Activated T-cell treated with anti-CD3 and anti-CD28 coated beads for 24 hours (primary cell): ENCODE measurements around the gene RNF41.
"Not testable (repeated sequence)": the region's sequence is repeated elsewhere in the genome, so short reads cannot be mapped to it uniquely, and the experiment has no call there.

ENCODE experiments used
- DNase-seq: peaks from one replicate; pipeline ENCODE4 v3.0.0-alpha.2; 2020; ENCODE audit warnings: low read depth

RNF41 gene

DNA sequence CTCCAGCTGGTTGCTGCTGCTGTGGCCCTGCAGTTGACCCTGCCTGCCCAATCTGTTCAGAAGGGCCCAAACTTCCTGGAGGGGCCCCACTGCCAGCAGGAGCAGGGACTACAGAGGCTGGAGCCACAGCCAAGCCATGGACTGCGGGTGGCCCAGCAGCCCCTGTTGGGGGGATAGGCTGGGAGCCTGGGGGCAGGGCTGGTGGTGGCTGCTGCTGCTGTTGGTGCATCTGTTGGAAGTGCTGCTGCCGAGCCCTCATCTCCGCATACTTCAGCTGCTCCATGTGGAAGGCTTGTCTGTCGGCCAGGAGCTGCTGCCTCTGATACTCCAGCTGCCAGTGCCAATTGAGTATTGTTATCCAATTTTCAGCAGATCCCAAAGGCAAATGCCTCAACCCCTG, 56.4 kb downstream of the RNF41 start:
- no peak for DNase-seq

DNA sequence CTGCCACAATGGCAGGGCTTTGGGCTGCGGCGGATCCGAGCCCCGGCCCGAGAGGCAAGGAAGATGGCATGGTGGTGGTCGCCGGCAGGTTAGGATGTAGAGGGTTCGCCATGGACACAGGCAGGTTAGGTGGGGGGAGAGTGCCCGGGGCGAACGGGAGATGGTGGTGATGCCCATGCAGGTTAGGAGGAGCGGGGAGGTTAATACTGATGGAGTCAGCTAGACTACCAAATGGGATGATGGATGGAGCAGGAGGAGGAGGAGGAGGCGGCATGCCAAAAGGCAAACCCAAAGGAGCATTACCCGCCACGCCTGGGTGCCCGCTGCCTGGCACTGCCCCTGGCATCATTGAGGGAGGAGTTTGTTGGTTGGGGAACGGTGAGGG, 57.4 kb downstream of the RNF41 start:
- DNase-seq, result no peak

DNA sequence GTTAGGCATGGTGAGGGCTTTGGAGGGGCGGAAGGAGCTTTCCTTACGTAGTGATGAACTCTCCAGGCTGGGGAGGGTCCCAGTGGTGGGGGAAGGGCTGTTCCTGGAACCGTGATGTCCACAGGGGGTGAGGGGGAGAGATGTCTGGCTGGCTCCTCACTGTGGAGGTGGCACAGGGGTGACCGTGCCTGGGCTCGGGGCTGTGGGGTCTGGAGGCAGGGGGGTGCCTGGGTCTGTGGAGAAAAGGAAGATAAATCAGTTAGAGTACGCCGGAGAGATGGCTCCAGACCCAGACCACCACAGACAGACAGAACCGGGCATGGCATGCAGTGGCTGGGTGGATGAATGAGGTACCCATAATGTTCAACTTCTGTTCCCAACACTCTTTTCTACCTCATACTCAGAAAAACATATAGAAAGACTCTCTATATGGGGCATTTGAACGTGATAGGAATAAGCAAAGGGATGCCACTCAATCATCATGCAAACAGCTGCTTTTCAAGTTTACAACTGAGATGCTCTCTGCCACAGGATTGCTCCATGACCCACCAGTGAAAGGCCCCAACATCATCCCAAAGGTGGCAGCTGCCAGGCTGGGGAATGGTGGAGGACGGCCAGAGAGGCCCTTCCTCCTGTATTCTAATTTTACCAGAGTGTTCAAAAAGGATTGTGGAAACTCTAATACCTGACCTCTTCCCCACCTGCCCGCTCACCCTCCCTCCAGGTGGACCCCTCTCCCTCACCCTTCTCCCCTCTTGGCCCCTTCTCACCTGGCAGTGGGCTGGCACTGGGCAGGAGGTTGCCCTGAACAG, 58.0 kb downstream of the RNF41 start:
- no peak for DNase-seq

DNA sequence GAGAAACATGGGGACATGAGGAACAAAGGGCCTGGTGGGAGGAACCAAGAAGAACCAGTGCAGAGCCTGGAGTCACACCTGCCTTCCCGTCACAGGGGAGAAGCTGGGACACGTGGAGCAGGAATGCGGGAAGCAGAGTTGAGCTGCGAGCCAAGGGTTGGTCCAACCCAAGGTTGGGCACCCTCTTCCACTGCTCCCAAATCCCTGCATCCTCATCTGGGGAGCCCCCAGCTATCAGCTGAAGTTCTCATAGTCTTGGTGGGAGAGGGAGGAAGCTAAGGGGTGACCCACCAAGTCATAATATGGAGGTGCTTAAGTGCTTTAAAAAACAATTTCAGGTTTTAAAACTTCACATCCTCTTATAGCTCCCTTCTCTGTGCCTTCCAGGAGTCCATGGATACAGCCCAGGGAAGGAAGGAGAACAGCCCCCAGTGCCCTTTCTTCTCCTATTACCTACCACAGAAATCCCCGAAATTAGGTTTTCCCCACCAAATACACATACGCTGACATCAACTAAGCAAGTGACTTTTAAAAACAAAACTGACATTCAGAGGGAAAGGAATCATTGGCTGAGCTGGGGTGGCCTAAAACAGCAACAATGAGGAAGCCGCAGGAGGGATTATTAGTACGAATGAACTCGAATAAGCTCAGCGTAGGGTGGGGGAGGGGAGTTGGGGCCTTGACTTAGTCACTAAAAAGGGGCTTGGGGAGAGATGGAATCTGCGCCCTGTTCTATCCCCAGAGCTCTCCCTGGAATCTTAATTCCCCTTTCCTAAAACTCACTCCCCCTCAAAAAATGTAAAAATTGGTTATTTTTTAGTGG, 59.0 kb downstream of the RNF41 start:
- no peak for DNase-seq

DNA sequence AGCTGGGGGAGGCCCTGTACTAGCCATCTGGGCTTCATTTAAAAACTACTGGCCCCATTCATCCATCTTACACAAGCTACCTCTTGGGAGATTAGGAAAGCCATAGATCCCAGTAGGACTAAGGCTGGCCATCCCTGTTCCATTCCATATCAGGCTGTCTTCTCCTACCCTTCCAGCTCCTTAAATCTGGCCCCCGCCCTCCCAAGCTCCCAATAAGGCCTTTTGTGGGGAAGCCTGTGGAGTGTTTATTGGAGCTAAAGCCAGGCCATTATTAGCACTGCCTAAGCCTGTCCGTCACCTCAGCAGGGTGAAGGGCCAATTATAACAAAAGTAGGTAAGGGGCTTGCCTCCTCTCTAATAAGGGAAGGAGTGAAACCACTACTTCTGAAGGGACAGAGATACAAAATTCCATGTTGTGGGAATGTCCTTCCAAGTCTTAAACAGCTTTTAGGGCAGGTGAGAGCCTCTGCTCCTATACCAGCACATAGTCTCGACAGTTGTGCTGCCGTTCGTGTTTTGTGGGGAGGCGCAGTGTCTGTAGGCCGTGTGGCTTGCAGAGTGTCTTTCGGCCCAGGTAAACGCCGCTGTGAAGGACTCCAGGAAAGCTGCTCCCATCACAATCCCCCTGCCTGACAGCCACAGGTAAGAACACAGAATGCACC, 59.9 kb downstream of the RNF41 start:
- no peak for DNase-seq

DNA sequence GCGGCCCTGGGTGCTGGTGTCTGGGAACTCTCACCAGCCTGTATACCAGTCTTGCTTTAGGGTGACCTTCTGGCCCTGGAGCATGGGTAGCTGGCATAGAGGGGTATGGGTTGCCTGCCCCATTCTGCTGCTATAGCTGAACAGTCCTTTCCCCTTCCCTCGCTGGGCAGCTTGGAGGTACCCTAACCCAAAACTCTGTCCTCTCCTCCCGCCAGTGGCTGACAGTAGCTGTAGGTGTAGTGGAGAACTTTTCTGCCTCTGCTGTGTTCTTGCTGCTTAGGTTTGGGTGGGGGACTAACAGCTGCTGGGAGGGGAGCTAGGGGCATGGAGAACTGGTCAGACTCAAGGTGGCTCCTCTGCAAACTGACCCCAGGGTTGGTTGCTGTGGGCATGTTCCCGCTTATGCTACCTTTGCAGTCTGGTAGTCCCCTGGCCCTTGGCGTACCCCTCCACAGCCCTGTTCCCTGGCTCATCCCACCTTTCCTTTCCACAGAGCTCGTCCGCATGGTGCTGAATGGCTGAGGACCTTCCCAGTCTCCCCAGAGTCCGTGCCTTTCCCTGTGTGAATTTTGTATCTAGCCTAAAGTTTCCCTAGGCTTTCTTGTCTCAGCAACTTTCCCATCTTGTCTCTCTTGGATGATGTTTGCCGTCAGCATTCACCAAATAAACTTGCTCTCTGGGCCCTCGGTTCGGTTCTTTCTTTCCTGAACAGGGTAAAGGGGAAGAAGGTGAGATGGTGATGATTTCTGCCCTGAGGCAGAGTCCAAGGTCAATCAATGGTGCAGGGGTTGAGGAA, 60.6 kb downstream of the RNF41 start:
- no peak for DNase-seq

DNA sequence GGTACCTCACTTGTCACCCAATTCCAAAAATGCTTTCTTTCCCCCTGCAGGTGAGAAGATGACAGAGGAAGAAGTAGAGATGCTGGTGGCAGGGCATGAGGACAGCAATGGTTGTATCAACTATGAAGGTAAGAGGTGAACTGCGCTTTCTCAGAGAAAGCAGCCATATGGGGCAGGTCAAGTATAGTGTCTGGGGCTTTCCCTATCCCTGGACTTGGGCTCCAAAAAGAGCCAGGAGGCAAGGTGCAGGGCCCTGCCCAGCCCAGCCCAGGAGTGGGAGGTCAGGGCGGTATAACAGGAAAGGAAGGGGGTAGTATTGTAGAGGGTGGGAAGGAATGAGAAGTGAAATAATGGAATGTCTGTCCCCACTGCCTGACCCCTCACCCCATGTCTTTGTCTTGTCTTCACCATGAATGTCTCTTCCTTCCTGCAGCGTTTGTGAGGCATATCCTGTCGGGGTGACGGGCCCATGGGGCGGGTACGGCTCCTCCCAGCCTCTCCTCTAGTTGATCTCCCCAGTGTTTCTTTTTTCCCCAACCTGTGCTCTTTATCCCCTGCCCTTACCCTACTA, 61.4 kb downstream of the RNF41 start:
- peak; percentile 35 for DNase-seq

DNA sequence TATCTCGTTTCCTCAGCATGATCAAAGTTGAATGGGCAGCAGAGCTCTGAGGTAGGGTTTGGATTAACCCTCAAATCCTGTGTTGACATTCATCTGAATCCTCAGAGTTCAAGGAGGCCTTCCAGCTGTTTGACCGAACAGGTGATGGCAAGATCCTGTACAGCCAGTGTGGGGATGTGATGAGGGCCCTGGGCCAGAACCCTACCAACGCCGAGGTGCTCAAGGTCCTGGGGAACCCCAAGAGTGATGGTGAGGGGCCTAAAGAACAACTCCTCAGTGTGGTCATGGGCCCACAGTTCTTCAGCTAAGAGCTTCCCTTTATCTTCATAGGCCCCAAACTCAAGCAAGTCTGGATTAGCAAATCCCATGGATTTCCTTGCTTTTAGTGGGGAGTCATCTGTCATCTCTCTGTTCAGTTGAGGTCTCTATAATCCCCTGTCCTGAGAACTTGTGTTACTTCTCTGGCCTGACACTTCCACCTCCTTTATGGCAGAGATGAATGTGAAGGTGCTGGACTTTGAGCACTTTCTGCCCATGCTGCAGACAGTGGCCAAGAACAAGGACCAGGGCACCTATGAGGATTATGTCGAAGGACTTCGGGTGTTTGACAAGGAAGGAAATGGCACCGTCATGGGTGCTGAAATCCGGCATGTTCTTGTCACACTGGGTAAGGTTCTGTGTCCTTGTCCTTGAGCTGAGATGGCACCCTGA, 62.1 kb downstream of the RNF41 start:
- no peak for DNase-seq

DNA sequence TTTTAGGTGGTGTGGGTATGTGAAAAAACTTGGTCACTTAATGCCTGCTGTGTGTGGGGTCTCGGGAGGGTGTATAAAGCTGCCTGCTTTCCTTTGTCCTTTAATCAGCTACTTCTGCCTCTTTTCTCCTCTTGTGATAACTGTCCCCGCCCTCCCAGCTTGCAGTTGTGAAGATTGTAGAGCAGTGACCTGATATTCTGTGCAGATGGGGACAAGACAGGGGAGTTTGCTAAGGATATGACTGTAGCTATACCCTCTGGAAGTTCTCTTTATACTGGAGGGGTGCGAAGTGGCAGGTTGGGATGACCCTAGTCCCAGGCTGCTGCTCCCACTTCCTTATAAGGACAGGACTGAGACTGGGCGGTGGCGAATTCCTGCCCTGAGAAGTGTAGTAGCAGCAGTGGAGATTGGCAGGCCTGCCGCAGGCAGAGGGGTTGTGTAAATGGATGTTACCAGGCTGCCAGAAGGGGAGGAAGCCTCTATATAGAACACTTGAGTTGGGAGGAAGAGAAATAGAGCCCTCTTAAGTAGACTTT, 62.7 kb downstream of the RNF41 start:
- DNase-seq, result peak; percentile 15

DNA sequence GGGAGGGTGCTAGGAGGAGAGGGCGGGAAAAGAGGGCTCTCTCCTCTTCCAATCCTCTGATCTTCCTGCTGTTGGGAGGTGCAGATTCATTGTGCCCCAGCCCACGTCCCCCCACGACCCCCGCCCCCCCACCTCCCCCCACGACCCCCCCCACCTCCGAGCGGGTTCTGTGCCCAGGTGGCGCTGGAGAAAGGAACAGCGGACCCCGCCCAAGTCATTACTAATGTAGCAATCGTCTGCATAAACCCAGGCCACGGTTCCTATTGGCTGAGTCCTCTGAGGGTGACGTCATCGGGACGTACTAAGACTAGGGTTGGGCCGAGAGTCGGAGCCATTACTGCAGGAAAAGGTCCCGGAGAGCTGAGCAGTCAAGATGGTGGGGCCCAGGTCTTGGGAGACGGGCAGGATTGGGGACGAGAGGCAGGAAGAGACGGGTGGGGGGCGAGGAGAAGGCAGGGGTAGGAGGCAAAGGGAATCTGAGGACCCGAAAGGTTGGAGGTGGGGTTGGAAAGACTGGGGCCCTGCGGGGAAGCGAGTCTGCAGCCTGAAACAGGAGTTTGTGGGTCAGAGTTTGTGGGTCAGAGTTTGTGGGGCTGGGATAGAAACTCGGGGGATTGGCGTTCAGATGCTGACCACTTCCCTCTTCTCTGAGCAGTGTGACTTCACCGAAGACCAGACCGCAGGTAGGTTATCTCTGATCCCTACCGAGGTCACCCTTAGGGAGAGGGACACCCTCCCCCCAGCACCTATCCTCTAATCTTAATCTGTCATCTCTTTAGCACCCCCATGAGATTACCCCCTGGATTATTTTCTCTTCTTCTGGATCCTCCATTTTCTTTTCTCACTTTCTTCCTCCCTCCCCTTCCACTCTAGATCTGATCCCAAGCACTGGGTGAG, 63.4 kb downstream of the RNF41 start, which contains the start of gene MYL6:
MYL6 (plus strand) TSS at position 331 of the 897 bp plus-strand sequence; CDS start at position 374, 43 bp downstream.
- peak; percentile 90 for DNase-seq

DNA sequence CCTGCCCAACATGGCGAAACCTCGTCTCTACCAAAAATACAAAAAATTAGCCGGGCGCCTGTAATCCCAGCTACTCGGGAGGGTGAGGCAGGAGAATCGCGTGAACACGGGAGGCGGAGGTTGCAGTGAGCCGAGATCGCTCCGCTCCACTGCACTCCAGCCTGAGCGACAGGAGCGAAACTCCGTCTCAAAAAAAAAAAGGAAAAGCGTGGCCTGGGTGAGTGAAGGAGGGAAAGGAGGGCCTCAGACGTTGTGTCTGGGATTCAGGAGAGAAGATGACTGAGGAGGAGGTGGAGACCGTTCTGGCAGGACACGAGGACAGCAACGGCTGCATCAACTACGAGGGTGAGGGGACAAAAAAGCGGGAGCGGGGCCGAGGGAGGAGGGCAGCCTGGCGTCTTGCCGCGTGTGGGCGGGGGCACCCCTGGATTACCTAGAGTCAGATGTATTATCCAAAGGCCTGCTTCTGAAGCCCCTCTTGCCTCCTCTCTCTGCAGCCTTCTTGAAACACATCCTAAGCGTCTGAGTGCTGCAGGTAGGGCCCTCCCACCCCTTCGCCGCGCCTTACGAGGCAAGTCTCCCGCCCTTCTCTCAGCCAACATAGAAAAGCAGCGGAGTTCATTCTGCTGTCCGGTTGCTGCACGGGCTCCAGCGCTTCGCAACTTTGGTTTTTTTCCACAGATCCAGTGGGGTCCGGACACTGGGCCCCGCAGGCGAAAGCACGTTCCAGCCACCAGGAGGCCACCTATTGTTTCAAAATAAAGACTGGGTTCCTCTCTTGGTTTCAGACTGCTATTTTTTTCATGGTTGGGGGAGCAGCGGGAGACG, 64.3 kb downstream of the RNF41 start:
- peak; percentile 42 for DNase-seq

DNA sequence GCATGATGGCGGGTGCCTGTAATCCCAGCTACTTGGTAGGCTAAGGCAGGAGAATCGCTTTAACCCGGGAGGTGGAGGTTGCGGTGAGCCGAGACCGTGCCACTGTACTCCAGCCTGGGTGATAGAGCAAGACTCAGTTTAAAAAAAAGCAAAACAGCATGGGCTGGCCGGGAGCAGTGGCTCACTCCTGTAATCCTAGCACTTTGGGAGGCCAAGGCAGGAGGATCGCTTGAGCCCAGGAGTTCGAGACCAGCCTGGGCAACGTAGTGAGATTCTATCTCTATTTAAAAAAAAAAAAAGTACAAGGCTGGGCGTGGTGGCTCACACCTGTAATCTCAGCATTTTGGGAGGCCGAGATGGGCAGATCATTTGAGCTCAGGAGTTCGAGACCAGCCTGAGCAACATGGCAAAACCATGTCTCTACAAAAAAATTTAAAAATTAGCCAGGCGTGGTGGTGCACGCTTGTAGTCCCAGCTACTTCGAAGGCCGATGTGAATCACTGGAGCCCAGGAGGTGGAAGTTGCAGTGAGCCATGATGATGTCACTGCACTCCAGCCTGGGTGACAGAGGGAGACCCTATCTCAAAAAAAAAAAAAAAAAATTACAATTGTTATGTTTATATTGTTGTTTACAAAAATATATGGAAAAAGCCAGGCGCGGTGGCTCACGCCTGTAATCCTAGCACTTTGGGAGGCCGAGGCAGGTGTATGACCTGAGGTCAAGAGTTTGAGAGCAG, 65.1 kb downstream of the RNF41 start:
- not testable (repeated sequence) for DNase-seq

DNA sequence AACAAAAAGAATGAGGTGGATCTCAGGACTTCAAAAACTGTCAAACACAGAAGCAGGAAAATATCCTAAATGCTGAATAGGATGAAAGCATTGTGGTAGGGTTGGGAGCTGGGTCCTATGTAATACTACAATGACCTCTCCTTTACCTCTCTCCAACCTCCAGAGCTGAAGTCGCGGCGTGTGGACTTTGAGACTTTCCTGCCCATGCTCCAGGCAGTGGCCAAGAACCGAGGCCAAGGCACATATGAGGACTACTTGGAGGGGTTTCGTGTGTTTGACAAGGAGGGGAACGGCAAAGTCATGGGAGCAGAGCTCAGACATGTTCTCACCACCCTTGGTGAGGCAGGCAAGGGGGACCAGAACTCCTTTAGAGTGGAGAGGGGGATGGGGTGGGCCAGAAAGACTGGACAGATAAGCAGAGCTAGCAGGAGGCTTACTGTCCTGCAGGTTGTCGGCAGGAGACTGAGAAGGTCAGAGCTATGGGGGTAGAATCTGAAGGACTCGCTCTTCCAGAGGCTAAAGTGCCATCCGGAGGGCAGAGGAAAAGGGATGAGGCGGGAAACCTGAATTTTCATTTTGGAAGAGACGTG, 66.4 kb downstream of the RNF41 start:
- no peak for DNase-seq

DNA sequence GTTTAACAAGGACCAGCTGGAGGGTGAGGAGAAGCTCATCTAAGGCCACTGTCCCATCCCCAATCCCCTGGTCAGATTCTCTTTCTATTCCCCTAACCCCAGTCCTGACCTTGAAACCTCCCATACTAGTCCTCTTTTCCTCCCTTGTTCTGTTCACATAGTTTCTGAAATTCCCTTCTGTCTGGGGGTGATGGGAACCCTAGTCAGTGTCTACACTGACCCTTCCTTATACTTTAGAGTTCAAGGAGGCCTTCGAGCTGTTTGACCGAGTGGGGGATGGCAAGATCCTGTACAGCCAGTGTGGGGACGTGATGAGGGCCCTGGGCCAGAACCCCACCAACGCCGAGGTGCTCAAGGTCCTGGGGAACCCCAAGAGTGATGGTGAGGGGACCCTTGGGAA, 66.9 kb downstream of the RNF41 start:
- no peak for DNase-seq

DNA sequence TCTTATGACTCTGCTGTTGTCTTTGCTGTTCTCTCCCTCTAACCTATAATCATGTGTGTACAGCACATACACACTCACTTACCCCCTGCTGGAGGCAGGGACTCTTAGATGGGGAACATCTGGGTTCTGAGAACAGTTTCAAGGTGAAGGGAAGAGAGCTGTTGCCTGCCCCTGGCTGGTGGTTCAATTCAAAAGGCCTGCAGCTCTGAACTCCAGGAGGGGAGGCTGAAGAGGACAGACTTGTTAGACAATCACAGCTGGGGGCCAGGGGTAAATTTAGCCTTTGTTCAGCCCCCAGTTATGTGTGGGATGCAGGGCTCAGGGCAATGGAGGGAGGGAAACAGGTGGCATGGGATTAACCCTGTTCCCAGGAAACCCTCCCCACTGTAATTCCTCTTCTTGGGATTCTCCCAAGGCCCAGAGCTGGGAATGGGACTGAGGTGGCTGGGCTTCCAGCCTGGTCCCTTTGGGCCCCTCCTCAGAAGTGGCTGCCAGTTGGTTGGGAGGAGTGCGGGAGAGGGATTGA, 67.4 kb downstream of the RNF41 start:
- DNase-seq, result no peak

DNA sequence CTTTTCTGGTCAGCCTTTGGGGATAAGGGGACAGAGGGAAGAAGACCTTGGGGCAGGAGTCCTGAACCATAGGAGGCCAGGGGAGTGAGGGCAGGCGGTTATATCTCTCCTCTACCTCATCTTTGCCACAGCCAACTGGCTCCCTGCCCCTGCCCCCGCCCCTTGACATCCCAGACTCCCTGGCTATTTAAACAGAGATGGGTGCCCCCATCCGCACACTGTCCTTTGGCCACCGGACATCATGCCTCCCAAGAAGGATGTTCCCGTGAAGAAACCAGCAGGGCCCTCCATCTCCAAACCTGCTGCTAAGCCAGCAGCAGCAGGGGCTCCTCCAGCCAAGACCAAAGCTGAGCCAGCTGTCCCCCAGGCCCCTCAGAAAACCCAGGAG, 68.0 kb downstream of the RNF41 start:
- no peak for DNase-seq
